Stimulated activated CD4-positive, alpha-beta T cell treated with anti-CD3 and anti-CD28 coated beads, Interleukin-12 subunit alpha, Interleukin-12 subunit beta, amount 100 ng/mL, for 48 hours (primary cell): ENCODE measurements around the gene CDH23.
"Not testable (repeated sequence)": the region's sequence is repeated elsewhere in the genome, so short reads cannot be mapped to it uniquely, and the experiment has no call there.

Source experiments
- DNase-seq, 3 donors: peaks; one replicate each; pipeline ENCODE4 v3.0.0-alpha.2; 2020; ENCODE audit warnings: low read depth in 2 of 3, low spot score in 1 of 3

The CDH23 gene

GRCh38 chr10:71396711-71397295 lies at the start of gene CDH23:
Gene CDH23, plus strand, starts transcription at chr10:71396920. Its CDS starts 42,912 bp downstream, at chr10:71439832.
- DNase-seq: peak in 1 of 3 donors; percentile 17

- DNase-seq: no peak
These were observed 48.9 kb upstream of the CDH23 start for GRCh38 chr10:71347587-71348395.

GRCh38 chr10:71348850-71349249 lies 47.9 kb upstream of the CDH23 start:
- no peak for DNase-seq

- no peak for DNase-seq
These were observed 47.3 kb upstream of the CDH23 start for GRCh38 chr10:71349406-71349805.

GRCh38 chr10:71351087-71351486 lies 45.6 kb upstream of the CDH23 start:
- DNase-seq: no peak

GRCh38 chr10:71351628-71352319 lies 44.9 kb upstream of the CDH23 start:
- no peak for DNase-seq

GRCh38 chr10:71353639-71354038 lies 43.1 kb upstream of the CDH23 start:
- DNase-seq: no peak

- no peak for DNase-seq
These were observed 41.9 kb upstream of the CDH23 start for GRCh38 chr10:71354776-71355175.

- no peak for DNase-seq
These were observed 40.8 kb upstream of the CDH23 start for GRCh38 chr10:71355886-71356285.

- DNase-seq: no peak
These were observed 38.9 kb upstream of the CDH23 start for GRCh38 chr10:71357792-71358265.

- DNase-seq: no peak
These were observed 38.4 kb upstream of the CDH23 start for GRCh38 chr10:71358277-71358676.

GRCh38 chr10:71358906-71359305 lies 37.8 kb upstream of the CDH23 start:
- DNase-seq: not testable (repeated sequence)

- no peak for DNase-seq
These were observed 37.2 kb upstream of the CDH23 start for GRCh38 chr10:71359364-71360046.

- DNase-seq: no peak
These were observed 36.0 kb upstream of the CDH23 start for GRCh38 chr10:71360735-71361134.

GRCh38 chr10:71361581-71361980 lies 35.1 kb upstream of the CDH23 start:
- no peak for DNase-seq

GRCh38 chr10:71362141-71362540 lies 34.6 kb upstream of the CDH23 start:
- no peak for DNase-seq

GRCh38 chr10:71363936-71364335 lies 32.8 kb upstream of the CDH23 start:
- DNase-seq: no peak

- DNase-seq: no peak
These were observed 31.4 kb upstream of the CDH23 start for GRCh38 chr10:71365366-71365765.

- no peak for DNase-seq
These were observed 30.0 kb upstream of the CDH23 start for GRCh38 chr10:71366690-71367089.

GRCh38 chr10:71367271-71367670 lies 29.4 kb upstream of the CDH23 start:
- no peak for DNase-seq

- DNase-seq: no peak
These were observed 28.5 kb upstream of the CDH23 start for GRCh38 chr10:71368176-71368575.
